GM18519 (cell line): ENCODE measurements around the gene GIPC2.
"Not testable (repeated sequence)": the region's sequence is repeated elsewhere in the genome, so short reads cannot be mapped to it uniquely, and the experiment has no call there.

Experiments
- ATAC-seq: cut with Tn5 transposase; IDR thresholded peaks from one replicate; pipeline ENCODE4 v1.9.1; 2021; ENCODE audit warnings: mild to moderate bottlenecking, moderate library complexity; ENCODE audit not compliant: unreplicated experiment, low FRiP score

Gene GIPC2

DNA sequence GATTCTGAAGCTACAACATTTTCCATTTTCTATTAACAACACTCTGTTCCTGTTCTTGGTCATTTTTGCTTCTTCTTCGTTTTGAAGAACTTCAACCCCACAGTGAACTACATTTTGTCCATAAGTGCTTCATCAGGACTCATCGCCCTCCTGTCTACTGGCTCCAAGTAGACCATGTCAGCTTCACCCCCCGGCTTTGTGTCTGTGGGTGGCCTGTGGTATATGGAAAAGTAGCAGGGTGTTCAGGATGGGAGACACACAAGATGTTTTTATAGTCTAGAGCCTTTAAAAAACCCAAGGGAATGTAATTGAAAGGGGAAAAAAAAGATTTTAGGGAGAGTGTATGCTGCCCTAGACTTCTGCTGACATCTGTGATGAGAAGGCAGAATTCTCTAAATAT is 46.1 kb downstream of the GIPC2 start:
- ATAC-seq: no peak

DNA sequence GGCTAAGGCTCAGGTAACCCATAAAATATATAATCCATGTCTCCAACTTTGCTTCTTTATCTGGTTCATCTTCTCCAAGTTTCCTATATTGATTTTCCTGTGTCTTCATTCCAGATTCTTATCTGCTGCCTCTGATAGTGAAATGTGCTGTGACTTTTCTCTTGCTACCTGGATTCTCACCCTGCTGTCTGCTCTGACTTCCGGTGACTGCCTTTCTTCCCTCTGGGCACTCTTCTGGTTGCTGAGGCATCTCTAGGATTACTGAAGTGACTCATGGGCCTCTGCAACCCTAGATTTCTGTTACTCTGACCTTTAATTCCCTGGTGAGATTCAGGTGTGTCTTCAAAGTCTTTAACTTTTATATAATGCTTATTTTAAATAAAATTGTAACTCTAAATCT is 46.9 kb downstream of the GIPC2 start:
- no peak for ATAC-seq

DNA sequence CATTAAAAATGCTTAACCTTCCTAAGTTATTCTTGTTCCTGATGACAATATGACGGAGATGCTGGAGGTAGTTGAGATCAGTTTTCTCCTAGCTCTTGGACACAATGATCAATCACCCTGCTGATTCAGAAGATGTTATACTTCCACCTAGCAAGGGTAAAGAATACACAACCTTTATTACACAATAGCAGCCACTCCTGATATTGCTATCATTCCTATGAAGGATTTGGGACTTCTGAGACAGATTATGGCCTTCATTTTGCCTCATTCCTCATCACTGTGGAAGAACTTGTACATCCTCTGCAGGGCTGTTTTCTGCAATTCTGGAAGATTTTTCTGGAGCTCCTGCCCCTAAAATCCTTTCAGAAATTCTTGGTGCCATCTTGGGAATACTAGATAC is 47.8 kb downstream of the GIPC2 start:
- ATAC-seq: no peak

GRCh38 chr1:78094639-78095038 is 48.9 kb downstream of the GIPC2 start:
- no peak for ATAC-seq

DNA sequence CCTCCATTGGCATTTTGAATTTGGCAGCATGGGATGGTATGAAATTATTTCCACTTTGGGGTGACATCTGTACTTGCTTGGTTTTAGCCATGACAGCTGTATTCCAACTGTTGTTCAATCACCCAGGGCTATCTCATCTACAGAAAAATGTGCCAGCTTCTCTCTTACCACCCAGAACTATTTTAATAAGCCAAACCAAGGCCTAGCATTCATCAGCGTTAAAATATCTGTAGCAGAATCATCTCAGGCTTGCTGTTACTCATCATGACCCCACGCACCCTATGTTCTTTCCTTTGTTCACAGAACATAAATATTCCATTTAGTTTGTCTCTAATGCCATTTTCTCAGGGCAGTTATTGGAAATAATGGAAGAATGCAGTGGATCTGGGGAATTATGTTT is 49.8 kb downstream of the GIPC2 start:
- ATAC-seq: no peak

DNA sequence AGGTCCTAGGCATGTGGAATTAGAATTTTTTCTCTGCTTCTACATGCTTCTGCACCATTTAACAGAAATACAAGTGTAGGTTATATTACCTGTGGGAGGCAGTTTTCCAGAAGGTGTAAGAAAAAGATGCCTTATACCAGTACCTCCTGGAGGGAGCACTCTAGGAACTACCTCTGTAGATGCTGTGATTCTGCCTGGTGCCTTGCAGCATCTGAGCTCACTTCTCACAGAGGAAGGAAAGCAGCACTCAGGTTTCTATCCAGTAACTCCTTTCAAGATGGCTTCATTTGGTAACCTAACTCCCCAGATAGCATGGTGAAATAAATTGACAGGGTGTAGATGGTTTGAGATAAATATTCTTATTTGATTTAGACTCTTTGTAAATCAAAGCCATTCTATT is 50.3 kb downstream of the GIPC2 start:
- ATAC-seq: no peak

DNA sequence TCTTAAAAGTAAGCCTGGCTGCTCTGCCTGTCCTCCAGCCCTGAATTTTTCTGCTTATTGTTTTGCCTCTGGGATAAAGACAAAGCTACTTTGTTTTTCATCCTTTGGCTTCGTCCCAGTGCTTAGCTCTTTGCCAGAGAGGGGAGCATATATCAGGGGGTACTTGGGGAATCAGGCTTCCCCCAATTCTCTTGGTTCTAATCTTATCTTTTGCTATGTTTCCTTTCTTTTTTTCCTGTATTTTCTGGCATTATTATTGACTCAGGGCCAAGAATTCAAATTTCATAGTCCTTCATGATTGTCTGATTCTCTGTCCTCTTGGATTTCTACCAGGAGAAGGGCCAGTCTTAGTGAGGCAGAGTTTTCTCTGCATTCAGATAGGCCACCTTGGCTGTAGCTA is 51.2 kb downstream of the GIPC2 start:
- no peak for ATAC-seq

DNA sequence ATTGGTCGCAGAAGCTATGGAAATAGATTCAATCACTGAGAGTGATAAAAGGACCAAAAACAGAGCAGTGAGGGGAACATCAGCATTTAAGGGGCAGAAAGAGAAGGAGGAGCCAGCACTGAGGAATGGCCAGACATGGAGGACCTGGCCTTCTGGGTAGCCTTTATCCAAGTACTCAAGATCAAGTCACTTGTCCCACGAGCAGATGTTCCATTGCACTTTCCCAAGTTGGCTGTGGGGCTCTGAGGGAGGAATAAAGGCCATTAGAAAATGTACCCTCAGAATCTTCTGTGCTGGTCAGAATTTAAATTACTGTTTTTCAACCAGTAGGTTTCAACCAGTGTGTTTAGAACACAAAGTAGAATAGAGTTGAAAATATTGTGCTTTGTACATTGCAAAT is 55.3 kb downstream of the GIPC2 start:
- ATAC-seq: no peak

- ATAC-seq: no peak
Measured at GRCh38 chr1:78101514-78101913, 55.7 kb downstream of the GIPC2 start.

GRCh38 chr1:78102082-78102481 is 56.3 kb downstream of the GIPC2 start:
- ATAC-seq: no peak

DNA sequence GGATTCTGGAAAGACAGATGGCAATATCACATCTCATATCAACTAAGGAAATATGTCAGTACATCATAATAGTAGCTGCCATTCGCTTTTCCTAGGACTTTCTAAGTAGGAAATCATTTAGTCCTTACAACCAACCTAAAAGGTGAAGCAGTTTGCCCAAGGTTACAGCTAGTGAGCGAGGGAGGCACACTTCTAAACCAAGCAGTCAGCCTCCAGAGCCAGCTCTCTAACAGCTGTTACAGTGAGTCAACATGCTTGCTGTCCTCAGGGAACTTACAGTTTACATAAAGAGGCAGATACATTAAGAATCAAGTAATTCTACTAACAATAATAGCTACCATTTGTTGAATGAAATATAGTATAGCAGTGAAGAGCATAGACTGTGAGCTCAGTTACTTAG is 57.1 kb downstream of the GIPC2 start:
- no peak for ATAC-seq

DNA sequence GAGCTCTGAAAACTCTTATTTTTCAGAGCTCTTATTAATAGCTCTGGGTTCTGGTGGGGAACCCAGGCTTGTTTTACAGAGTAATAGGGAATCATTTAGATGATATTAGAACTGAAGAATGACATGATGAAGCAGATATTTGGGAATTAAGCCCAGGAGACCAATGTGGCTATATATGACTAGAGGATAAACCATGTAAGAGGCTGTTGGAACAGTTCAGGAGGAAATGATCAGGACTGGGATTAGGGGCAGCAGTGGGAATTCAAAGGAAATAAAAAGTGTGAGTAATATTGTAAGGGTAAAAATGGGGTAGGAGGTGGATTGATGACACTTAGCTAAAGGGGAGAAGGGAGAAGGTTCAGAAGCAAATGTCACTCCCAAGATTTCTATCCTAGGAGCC is 58.6 kb downstream of the GIPC2 start:
- no peak for ATAC-seq

DNA sequence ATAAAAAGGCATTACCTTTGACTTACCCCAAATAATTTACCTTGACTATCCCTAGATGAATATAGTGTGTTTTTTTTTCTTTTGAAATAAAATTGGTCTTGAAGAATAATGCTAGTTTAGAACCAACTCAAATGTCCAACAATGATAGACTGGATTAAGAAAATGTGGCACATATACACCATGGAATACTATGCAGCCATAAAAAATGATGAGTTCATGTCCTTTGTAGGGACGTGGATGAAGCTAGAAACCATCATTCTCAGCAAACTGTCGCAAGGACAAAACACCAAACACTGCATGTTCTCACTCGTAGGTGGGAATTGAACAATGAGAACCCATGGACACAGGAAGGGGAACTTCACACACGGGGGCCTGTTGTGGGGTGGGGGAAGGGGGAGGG is 63.9 kb downstream of the GIPC2 start:
- not testable (repeated sequence) for ATAC-seq

GRCh38 chr1:78113156-78113916 is 67.6 kb downstream of the GIPC2 start:
- ATAC-seq: no peak

- ATAC-seq: peak; percentile 86
Measured at GRCh38 chr1:78114034-78114956, 68.5 kb downstream of the GIPC2 start.

DNA sequence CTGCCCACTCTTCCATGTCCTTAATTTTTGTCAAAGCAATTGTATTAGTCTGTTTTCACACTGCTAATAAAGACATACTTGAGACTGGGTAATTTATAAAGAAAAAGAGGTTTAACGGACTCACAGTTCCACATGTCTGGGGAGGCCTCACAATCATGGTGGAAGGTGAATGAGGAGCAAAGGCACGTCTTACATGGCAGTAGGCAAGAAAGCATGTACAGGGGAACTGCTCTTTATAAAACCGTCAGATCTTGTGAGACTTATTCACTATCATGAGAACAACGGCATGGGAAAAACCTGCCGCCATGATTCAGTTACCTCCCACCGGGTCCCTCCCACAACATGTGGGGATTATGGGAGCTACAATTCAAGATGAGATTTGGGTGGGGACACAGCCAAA is 74.7 kb downstream of the GIPC2 start:
- ATAC-seq: not testable (repeated sequence)

GRCh38 chr1:78121710-78122109 is 75.9 kb downstream of the GIPC2 start:
- no peak for ATAC-seq

- ATAC-seq: no peak
Measured at GRCh38 chr1:78122389-78122788, 76.6 kb downstream of the GIPC2 start.

DNA sequence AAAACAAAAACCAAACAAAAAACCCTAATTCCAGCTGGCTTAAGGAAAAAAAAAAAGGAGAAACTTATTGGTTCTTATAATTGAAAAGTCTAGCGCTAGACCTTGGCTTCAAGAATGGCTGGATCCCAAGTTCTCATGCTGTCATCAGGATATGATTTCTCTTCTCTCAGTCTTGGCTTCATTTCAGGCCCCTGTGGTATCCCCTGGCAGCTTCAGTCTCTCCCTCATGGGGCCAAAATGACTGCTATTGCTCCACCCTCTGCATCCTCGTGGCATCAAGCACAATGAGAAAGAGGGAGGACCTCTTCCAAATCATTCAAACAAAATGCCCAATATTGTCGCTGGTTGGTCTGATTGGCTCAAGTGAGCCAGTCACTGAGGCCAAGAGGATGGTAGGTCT is 80.7 kb downstream of the GIPC2 start:
- ATAC-seq: no peak

DNA sequence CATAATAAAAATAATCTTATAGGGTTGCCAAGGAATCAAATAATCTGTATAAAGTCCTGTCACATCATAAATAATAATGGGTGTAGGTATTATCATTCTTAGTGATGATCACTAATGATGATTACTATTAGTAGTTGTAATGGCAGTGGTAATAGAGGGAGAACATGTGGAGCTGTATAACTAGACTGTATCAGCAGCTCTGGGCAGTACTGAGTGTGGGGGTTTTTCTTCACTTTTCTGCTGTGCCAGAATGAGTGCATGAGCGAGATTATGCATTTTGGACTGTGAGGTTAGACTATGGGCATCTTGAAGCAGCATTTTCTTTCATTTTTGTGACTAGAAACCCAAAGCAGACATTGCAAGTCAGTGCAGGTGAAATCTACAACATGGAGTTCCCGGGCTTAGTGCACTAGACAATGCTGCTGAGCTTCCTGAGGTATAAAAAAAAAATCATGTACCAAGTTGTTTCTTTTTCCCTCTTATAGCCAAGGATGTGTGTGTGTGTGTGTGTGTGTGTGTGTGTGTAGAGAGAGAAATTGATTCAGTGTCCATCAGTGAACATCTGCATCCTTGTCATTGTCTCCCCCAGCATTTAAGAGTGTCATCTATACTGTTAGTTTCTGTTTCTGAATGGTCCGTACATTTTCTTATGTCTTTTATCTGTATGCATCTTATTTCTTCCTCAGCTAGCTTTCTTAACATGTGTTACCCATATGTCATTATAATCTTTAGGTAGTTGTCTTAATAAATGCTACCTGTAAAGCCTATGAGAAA is 86.6 kb downstream of the GIPC2 start:
- ATAC-seq: no peak

GRCh38 chr1:78132948-78133322 is 87.2 kb downstream of the GIPC2 start:
- ATAC-seq: no peak
